H1 (cell line): Measurements from ENCODE around the gene LCE3D. TPM values are rescaled to one million over a fixed set of nuclear protein-coding genes. Genes with fewer than 3 reads are reported as not detected.

Experiments
- CTCF ChIA-PET: fragments of 300-600 bp; sonication (Branson Sonifier 250); formaldehyde crosslinking; loops from one replicate; lab custom pipeline; 2021; ENCODE audit not compliant: partially characterized antibody; lab: Charles Lee
- POLR2A ChIA-PET: fragments of 300-600 bp; sonication (Branson Sonifier 250); formaldehyde crosslinking; loops from one replicate; lab custom pipeline; 2021; ENCODE audit warnings: inconsistent platforms; ENCODE audit not compliant: partially characterized antibody; lab: Charles Lee
- DNase-seq, 2 experiments: peaks; one replicate each; pipeline versions ENCODE4 v3.0.0 to v3.0.0-alpha.2; 2010 to 2022; ENCODE audit warnings: low spot score in 2 of 2, low read depth in 1 of 2, mixed read lengths in 1 of 2
- FAIRE-seq: peaks from 2 replicates; lab custom pipeline; 2011; peaks lifted over from hg19 to GRCh38; lab: Jason Lieb, UNC
- H2AFZ ChIP-seq: 2 replicates; pipeline ENCODE4 v1.8.1; 2012; ENCODE audit warnings: low read length, inconsistent platforms
- H2AK5ac ChIP-seq: 2 replicates; pipeline ENCODE4 v1.6.1; 2013; ENCODE audit warnings: low read depth, low read length
- H2BK120ac ChIP-seq: replicated peaks from 2 replicates; pipeline ENCODE3; 2013; ENCODE audit warnings: low read depth, low read length, inconsistent platforms
- H2BK12ac ChIP-seq: 2 replicates; pipeline ENCODE4 v1.6.1; 2013; ENCODE audit warnings: low read depth, low read length
- H2BK15ac ChIP-seq: 2 replicates; pipeline ENCODE4 v1.6.1; 2013; ENCODE audit warnings: low read length
- H2BK20ac ChIP-seq: 2 replicates; pipeline ENCODE4 v1.6.1; 2013; ENCODE audit warnings: low read length
- H2BK5ac ChIP-seq: 2 replicates; pipeline ENCODE4 v1.6.1; 2013; ENCODE audit warnings: low read depth, low read length
- H3K14ac ChIP-seq: 2 replicates; pipeline ENCODE4 v1.6.1; 2013; ENCODE audit warnings: inconsistent platforms; ENCODE audit not compliant: insufficient read length
- H3K18ac ChIP-seq: 2 replicates; pipeline ENCODE4 v1.6.1; 2013; ENCODE audit warnings: low read length; ENCODE audit errors: extremely low read depth
- H3K23ac ChIP-seq: 2 replicates; pipeline ENCODE4 v1.6.1; 2013; ENCODE audit warnings: inconsistent platforms; ENCODE audit not compliant: insufficient read length
- H3K23me2 ChIP-seq: 2 replicates; pipeline ENCODE4 v1.6.1; 2013; ENCODE audit warnings: low read depth, low read length
- H3K27ac ChIP-seq: 2 replicates; pipeline ENCODE4 v1.6.1; 2011; ENCODE audit warnings: low read depth, low read length, inconsistent platforms
- H3K27me3 ChIP-seq, 4 experiments: replicated peaks in 1 of 4; 1 replicate in 1 of 4; 2 replicates in 3 of 4; pipeline versions ENCODE4 v1.6.1 to v1.8.1; 2011 to 2013; ENCODE audit warnings: low read length in 3 of 4, mild to moderate bottlenecking in 3 of 4, inconsistent platforms in 2 of 4, mixed read lengths in 2 of 4, moderate library complexity in 1 of 4; ENCODE audit not compliant: control insufficient read depth in 3 of 4, insufficient read depth in 3 of 4; ENCODE audit errors: extremely low read depth in 1 of 4
- H3K36me3 ChIP-seq, 4 experiments: 2 replicates each; pipeline versions ENCODE4 v1.6.1 to v1.8.1; 2011 to 2013; ENCODE audit warnings: mild to moderate bottlenecking in 4 of 4, low read length in 3 of 4, moderate library complexity in 2 of 4, control low read depth in 1 of 4, inconsistent platforms in 1 of 4; ENCODE audit not compliant: insufficient read depth in 4 of 4, control insufficient read depth in 2 of 4
- H3K4ac ChIP-seq: replicated peaks from 2 replicates; pipeline ENCODE3; 2013; ENCODE audit warnings: low read length, low read depth, mixed read lengths, inconsistent platforms; ENCODE audit not compliant: insufficient read length
- H3K4me1 ChIP-seq, 4 experiments: replicated peaks in 1 of 4; 1 replicate in 1 of 4; 2 replicates in 3 of 4; pipeline versions ENCODE4 v1.6.1 to v1.8.1; 2011 to 2013; ENCODE audit warnings: low read length in 3 of 4, inconsistent platforms in 2 of 4, mixed read lengths in 1 of 4; ENCODE audit not compliant: insufficient read depth in 4 of 4, control insufficient read depth in 3 of 4
- H3K4me2 ChIP-seq, 2 experiments: 2 replicates each; pipeline versions ENCODE4 v1.6.1 to v1.8.1; 2011 to 2013; ENCODE audit warnings: low read depth in 2 of 2, low read length in 2 of 2, control low read depth in 1 of 2, inconsistent platforms in 1 of 2, mild to moderate bottlenecking in 1 of 2; ENCODE audit not compliant: insufficient read depth in 1 of 2
- H3K4me3 ChIP-seq, 4 experiments: fragments of 200-600, 300-600 bp in 1 of 4; sonication (generic), shearing (Covaris generic), sonication (Bioruptor Twin) in 1 of 4; 2 replicates each; pipeline versions ENCODE4 v1.5.1 to v1.8.1; 2011 to 2016; ENCODE audit warnings: low read length in 4 of 4, low read depth in 3 of 4, control low read depth in 2 of 4, inconsistent platforms in 2 of 4, mild to moderate bottlenecking in 2 of 4, mixed read lengths in 1 of 4, moderate library complexity in 1 of 4; ENCODE audit not compliant: insufficient read depth in 2 of 4; ENCODE audit errors: extremely low read depth in 1 of 4
- H3K56ac ChIP-seq: replicated peaks from 2 replicates; pipeline ENCODE3; 2013; ENCODE audit warnings: low read depth, mild to moderate bottlenecking, mixed read lengths, low read length, inconsistent platforms; ENCODE audit not compliant: insufficient read length
- H3K79me1 ChIP-seq: 2 replicates; pipeline ENCODE4 v1.6.1; 2013; ENCODE audit warnings: low read depth, low read length, control low read depth
- H3K79me2 ChIP-seq, 2 experiments: 2 replicates each; pipeline versions ENCODE4 v1.6.1 to v1.8.1; 2012 to 2013; ENCODE audit warnings: low read length in 2 of 2, mild to moderate bottlenecking in 2 of 2, inconsistent platforms in 1 of 2; ENCODE audit not compliant: insufficient read depth in 2 of 2, control insufficient read depth in 1 of 2
- H3K9ac ChIP-seq, 4 experiments: replicated peaks in 1 of 4; 1 replicate in 1 of 4; 2 replicates in 3 of 4; pipeline versions ENCODE4 v1.6.1 to v1.8.1; 2011 to 2013; ENCODE audit warnings: low read depth in 3 of 4, low read length in 3 of 4, control low read depth in 2 of 4, mild to moderate bottlenecking in 2 of 4, moderate library complexity in 2 of 4, inconsistent platforms in 1 of 4; ENCODE audit errors: extremely low read depth in 1 of 4
- H3K9me3 ChIP-seq, 2 experiments: 2 replicates each; pipeline versions ENCODE4 v1.6.1 to v1.8.1; 2012 to 2013; ENCODE audit warnings: mild to moderate bottlenecking in 2 of 2, moderate library complexity in 2 of 2, control low read depth in 1 of 2, inconsistent platforms in 1 of 2, low read depth in 1 of 2, low read length in 1 of 2, mixed read lengths in 1 of 2; ENCODE audit not compliant: insufficient read depth in 2 of 2
- H4K20me1 ChIP-seq, 2 experiments: replicated peaks in 1 of 2; 2 replicates each; pipeline versions ENCODE3 to v1.8.1; 2011 to 2013; ENCODE audit warnings: inconsistent platforms in 2 of 2, low read length in 2 of 2, mild to moderate bottlenecking in 1 of 2; ENCODE audit not compliant: insufficient read depth in 2 of 2, control insufficient read depth in 1 of 2
- H4K5ac ChIP-seq: 2 replicates; pipeline ENCODE4 v1.6.1; 2013; ENCODE audit warnings: low read length, low read depth, mixed read lengths, inconsistent platforms; ENCODE audit not compliant: insufficient read length
- H4K8ac ChIP-seq: 2 replicates; pipeline ENCODE4 v1.8.0; 2013; ENCODE audit warnings: mild to moderate bottlenecking, moderate library complexity, low read length, inconsistent platforms; ENCODE audit not compliant: insufficient read depth; ENCODE audit errors: extremely low read depth
- H4K91ac ChIP-seq: replicated peaks from 2 replicates; pipeline ENCODE3; 2013; ENCODE audit warnings: low read length, mixed read lengths, inconsistent platforms; ENCODE audit not compliant: insufficient read length
- ATF3 ChIP-seq: IDR thresholded peaks from 2 replicates; pipeline ENCODE4 v1.6.1; 2011; ENCODE audit warnings: low read depth, mild to moderate bottlenecking, low read length; ENCODE audit not compliant: insufficient read depth
- CTBP2 ChIP-seq: IDR thresholded peaks from 2 replicates; pipeline ENCODE4 v1.7.0; 2011; ENCODE audit warnings: borderline replicate concordance, mild to moderate bottlenecking, moderate library complexity, mixed read lengths, low read length; ENCODE audit not compliant: insufficient read depth, insufficient read length
- WGBS, 2 experiments: shearing (Covaris generic) in 1 of 2; methylation state at CpG; one replicate each; pipeline versions ENCODE4 v1.1.6 to v1.1.7; 2013 to 2015; ENCODE audit warnings: low lambda C conversion rate in 2 of 2, mixed read lengths in 2 of 2, inconsistent platforms in 1 of 2, low coverage in 1 of 2, missing lambda C conversion rate in 1 of 2; ENCODE audit not compliant: insufficient replicate concordance in 2 of 2, insufficient coverage in 1 of 2, insufficient read length in 1 of 2; ENCODE audit errors: extremely low coverage in 1 of 2, missing lambda C conversion rate in 1 of 2; 5-methylcytosine and 5-hydroxymethylcytosine counted together
- polyA plus RNA-seq, 7 experiments: library from polyadenylated mRNA; depleted of rRNA in 3 of 7; stranded (reverse) in 5 of 7; unstranded in 2 of 7; fragments of >200 nt in 5 of 7; fragments of 200-250 nt in 2 of 7; gene quantifications; 1 replicate in 5 of 7; 2 replicates in 1 of 7; 4 replicates in 1 of 7; pipeline versions ENCODE4 v1.2.1 to v1.2.3, GENCODE V29; 2011 to 2013; ENCODE audit warnings: missing spikeins in 2 of 7, mixed read lengths in 2 of 7
- total RNA-seq: library from RNA; stranded (reverse); fragmentation: NEBNext Ultra II Directional; extraction: Animal tissue kit (Norgen Biotek cat#: 25700); gene quantifications from 2 replicates; pipeline ENCODE4 v1.2.1, GENCODE V29; 2021

LCE3D gene
- total and polyA plus RNA-seq, 2 of the 8 experiments (the other 6 are each of a cell fraction or from before 2014, with no cell fraction given) = not detected

- no peak overlapping the region for H3K9ac ChIP-seq
- no peak overlapping the region for H4K8ac ChIP-seq
- DNase-seq (no peak), FAIRE-seq (no peak)
- no peak overlapping the region for H2AFZ ChIP-seq
- H3K23ac ChIP-seq = no peak overlapping the region
- H3K9me3 ChIP-seq = peaks cover 70 to 78% of the 10 kb centered on the region in 2 experiments
- H2BK20ac ChIP-seq = no peak overlapping the region
- no peak overlapping the region for H3K14ac ChIP-seq
- no peaks in the 10 kb centered on the region for H3K4me1 ChIP-seq
- ChIA-PET CTCF (interaction anchor here (1.3 kb wide), 1 partner anchor 218 kb away, joined by 3 read pairs; no protein-coding TSS in a partner anchor), POLR2A (no interaction called here)
- H3K27me3 ChIP-seq = no peaks in the 10 kb centered on the region
- no peak overlapping the region for H3K56ac ChIP-seq
- no peaks in the 10 kb centered on the region for H3K36me3 ChIP-seq
- no peak overlapping the region for H2BK5ac ChIP-seq
- H3K23me2 ChIP-seq = no peaks in the 10 kb centered on the region; the same call in 1 of the 2 replicates
- no peak overlapping the region for H2AK5ac ChIP-seq
- no peak overlapping the region for H3K27ac ChIP-seq
- H3K4me3 ChIP-seq = no peak overlapping the region
- no peak overlapping the region for H2BK15ac ChIP-seq
- no peak overlapping the region for H4K5ac ChIP-seq
- no peaks in the 10 kb centered on the region for H4K20me1 ChIP-seq
- no peak overlapping the region for H2BK120ac ChIP-seq
- no peak overlapping the region for H4K91ac ChIP-seq
- no peak overlapping the region for H3K18ac ChIP-seq
- TF ChIP-seq ATF3 (no peak), CTBP2 (no peak)
- TF ChIP-seq, all 59 proteins: peak for 0
- Histone ChIP-seq H3K79me2 (no peaks in the 10 kb centered on the region), H2BK12ac (no peak overlapping the region), H3K4ac (no peak overlapping the region), H3K4me2 (no peak overlapping the region), H3K79me1 (no peaks in the 10 kb centered on the region)
- WGBS, 2 experiments = 50% methylated on average over 2 of the region's 2 CpGs; no CpG with 5 or more reads in 1 of the 2 experiments
Observed at GRCh38 chr1:152565115-152565514, 15.2 kb downstream of the LCE3D start.
